ENCODE measurements around the gene PLEKHG3.

DNA sequence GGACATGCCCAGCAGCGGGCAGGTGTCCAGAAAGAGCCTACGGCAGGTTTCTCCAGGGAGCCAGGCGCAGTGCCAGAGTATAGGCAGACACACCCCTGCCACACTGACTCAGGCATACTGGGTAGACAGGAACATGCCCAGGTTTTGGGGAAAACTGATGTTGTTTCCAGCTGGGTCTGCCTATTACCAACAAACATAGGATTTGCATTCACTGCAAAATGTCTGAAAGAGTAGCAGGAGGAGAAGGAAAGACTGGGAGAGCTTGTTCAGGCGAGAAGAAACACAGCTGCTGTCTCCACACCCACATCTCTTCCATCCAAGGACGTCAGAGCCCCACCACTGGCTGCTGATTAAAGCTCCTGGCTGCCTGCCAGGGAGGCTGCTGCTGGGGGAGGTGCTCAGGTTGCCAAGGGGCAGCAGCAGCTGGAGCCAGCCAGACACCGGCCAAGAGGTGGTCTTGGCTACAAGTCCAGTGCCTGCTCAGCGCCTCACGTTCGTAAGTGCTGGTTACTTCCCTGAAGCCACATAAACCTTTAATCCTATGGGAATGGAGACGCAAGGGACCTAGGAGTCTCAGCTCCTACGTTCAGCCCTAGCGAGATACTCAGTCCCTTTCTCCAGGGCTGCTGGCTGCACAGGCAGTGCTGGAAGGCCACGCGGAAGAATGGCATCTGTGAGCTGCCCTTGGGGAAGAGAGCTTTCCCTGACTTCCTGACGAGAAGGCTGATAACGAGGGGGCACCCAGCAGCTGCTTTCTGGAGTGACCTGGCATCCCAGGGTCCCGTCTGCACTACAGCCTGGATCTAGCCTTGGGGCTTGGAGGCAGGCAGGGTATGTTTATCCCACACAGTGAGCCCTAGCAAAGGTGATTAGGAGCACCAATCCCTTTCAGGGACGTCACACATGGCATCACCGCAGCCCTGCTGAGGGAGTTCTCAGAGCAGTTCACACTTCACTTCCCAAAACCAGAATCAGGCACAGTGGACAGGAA is 58.1 kb downstream of the PLEKHG3 start:
- TF ChIP-seq CTCF (conservative IDR thresholded peaks at IDR 0.05), result peak; percentile 37; the same call in 1 of the 2 replicates
- no peak for TF ChIP-seq EZH2 (IDR thresholded peaks at IDR 0.05; ENCODE audit: low read depth)
